Uterus (tissue), 4 donors: ENCODE measurements around the gene CPSF4L. TPM values are rescaled to one million over a fixed set of nuclear protein-coding genes. Genes with fewer than 3 reads are reported as not detected.

Source experiments
- DNase-seq, 2 donors: peaks; one replicate each; pipeline ENCODE4 v3.0.0-alpha.2; 2019 to 2020
- H3K27ac ChIP-seq, 2 donors: fragments of 200-600 bp; sonication (generic); 1 replicate in 1 of 2; 2 replicates in 1 of 2; pipeline ENCODE4 v1.5.1; 2016 to 2018
- H3K27me3 ChIP-seq, 2 donors: fragments of 200-600 bp; sonication (generic); one replicate each; pipeline ENCODE4 v1.5.1; 2018 to 2019; ENCODE audit warnings: control low read depth in 1 of 2
- H3K36me3 ChIP-seq, 2 donors: fragments of 200-600 bp; sonication (generic); one replicate each; pipeline ENCODE4 v1.5.1; 2019; ENCODE audit warnings: control low read depth in 1 of 2
- H3K4me1 ChIP-seq, 2 donors: fragments of 200-600 bp; sonication (generic); one replicate each; pipeline ENCODE4 v1.5.1; 2018 to 2019; ENCODE audit warnings: control low read depth in 1 of 2
- H3K4me3 ChIP-seq, 2 donors: fragments of 200-600 bp; sonication (generic); 1 replicate in 1 of 2; 2 replicates in 1 of 2; pipeline ENCODE4 v1.5.1; 2018 to 2019; ENCODE audit warnings: mild to moderate bottlenecking in 1 of 2
- H3K9me3 ChIP-seq, 2 donors: fragments of 200-600 bp; sonication (generic); one replicate each; pipeline ENCODE4 v1.5.1; 2019; ENCODE audit warnings: control low read depth in 1 of 2
- POLR2A ChIP-seq, 2 donors: fragments of 450-650 bp; IDR thresholded peaks; one replicate each; pipeline ENCODE4 v1.6.1; 2016; ENCODE audit warnings: antibody characterized with exemption in 2 of 2, mild to moderate bottlenecking in 1 of 2, moderate library complexity in 1 of 2
- intact Hi-C: fragments of 100-400 bp; cut with DNase I; formaldehyde crosslinking; loops from one replicate; pipeline ENCODE4 v1.15.1; 2023; ENCODE audit warnings: low total_unique reads
- total RNA-seq, 4 donors: library from RNA; depleted of rRNA in 3 of 4; stranded (reverse); fragments of >200 nt in 3 of 4; gene quantifications; one replicate each; pipeline versions ENCODE4 v1.1.0 to v1.2.4, GENCODE V29; 2014 to 2023
- TF ChIP-seq, protein P1 (sequence below), 4 experiments: fragments of 200-600 bp in 2 of 4; fragments of 450-650 bp in 2 of 4; sonication (generic) in 2 of 4; IDR thresholded peaks; one replicate each; pipeline ENCODE4 v1.5.1; 2016 to 2019; ENCODE audit warnings: antibody characterized with exemption in 4 of 4, mild to moderate bottlenecking in 2 of 4, moderate library complexity in 1 of 4
- donor health status: DM: yes; HTN: yes; CAD: no.

The CPSF4L gene
- total RNA-seq, 4 donors from 2014 or later, result 0.34 TPM; not detected in 3

DNA sequence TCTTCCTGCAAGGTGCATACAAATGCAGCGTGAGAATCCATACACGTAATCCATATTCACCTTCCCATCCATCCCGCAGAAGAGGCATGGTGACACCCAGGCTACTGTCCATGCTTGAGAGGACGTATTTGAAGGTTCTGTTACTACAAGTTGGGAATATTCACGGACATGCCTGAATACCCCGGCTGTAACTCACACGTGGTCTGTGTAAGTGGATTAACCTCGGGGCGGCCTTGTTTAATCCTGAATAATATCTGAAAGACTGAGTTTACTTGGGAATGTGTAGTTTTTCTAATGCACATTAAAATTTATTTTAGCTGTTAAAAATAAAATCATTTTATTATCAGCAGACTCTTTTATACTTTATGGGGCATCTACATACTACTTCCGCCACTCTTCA lies 13.1 kb downstream of the CPSF4L start:
- Histone ChIP-seq H3K27ac (no peak overlapping the region), H3K4me3 (no peak overlapping the region), H3K9me3 (no peaks in the 10 kb centered on the region), H3K4me1 (no peaks in the 10 kb centered on the region), H3K36me3 (no peaks in the 10 kb centered on the region), H3K27me3 (no peaks in the 10 kb centered on the region)
- intact Hi-C loops, result no loop called here
- no peak for DNase-seq
- TF ChIP-seq, protein P1, sequence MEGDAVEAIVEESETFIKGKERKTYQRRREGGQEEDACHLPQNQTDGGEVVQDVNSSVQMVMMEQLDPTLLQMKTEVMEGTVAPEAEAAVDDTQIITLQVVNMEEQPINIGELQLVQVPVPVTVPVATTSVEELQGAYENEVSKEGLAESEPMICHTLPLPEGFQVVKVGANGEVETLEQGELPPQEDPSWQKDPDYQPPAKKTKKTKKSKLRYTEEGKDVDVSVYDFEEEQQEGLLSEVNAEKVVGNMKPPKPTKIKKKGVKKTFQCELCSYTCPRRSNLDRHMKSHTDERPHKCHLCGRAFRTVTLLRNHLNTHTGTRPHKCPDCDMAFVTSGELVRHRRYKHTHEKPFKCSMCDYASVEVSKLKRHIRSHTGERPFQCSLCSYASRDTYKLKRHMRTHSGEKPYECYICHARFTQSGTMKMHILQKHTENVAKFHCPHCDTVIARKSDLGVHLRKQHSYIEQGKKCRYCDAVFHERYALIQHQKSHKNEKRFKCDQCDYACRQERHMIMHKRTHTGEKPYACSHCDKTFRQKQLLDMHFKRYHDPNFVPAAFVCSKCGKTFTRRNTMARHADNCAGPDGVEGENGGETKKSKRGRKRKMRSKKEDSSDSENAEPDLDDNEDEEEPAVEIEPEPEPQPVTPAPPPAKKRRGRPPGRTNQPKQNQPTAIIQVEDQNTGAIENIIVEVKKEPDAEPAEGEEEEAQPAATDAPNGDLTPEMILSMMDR (IDR thresholded peaks at IDR 0.05), result no peak
- no peak for TF ChIP-seq POLR2A (IDR thresholded peaks at IDR 0.05)

DNA sequence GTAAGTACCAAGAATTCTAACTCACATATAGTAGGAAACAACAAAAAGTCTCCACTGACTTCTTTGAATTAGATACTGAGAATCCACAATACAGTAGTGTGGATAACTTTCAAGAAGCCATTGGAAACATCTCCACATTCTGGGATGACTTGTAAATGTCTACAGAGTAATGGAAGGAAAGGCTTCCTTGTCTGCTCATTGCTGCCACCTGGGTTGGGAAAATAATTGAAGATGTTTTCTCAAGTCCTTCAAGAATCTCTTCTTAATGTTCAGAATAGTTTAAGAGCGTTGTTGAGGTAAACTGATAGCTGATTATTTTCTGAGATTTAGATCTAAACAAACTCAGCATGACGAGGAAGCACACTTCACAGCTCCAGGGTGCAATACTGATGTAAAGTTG lies 14.0 kb downstream of the CPSF4L start:
- no peaks in the 10 kb centered on the region for H3K27me3 ChIP-seq
- intact Hi-C loops, result no loop called here
- H3K9me3 ChIP-seq, result no peaks in the 10 kb centered on the region
- no peaks in the 10 kb centered on the region for H3K36me3 ChIP-seq
- H3K27ac ChIP-seq, result no peak overlapping the region
- no peaks in the 10 kb centered on the region for H3K4me1 ChIP-seq
- TF ChIP-seq, protein P1 (IDR thresholded peaks at IDR 0.05), result no peak
- TF ChIP-seq POLR2A (IDR thresholded peaks at IDR 0.05), result no peak
- H3K4me3 ChIP-seq, result no peak overlapping the region
- DNase-seq, result no peak

DNA sequence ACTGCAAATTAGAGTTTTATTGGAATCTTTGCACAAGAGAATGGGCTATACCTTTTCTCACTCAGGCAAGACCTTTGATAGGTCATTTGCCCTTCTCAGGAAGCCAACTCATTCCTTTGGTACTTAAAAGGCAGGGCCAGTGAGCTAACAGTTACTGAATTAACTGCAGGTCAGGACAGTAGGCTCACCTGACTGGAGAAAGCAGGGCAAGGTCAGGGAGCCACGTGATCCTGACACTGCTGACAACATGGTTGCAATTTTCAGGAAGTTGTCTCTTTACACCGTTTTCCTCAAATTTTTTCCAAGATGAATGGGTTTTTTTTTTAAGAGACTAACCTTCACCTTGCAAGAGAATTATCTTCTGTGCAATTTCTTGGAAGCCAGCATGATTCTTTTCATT lies 21.1 kb downstream of the CPSF4L start:
- DNase-seq, result no peak
- TF ChIP-seq, protein P1 (IDR thresholded peaks at IDR 0.05), result no peak
- TF ChIP-seq POLR2A (IDR thresholded peaks at IDR 0.05), result no peak
- Histone ChIP-seq H3K36me3 (no peaks in the 10 kb centered on the region), H3K9me3 (no peaks in the 10 kb centered on the region), H3K4me1 (no peaks in the 10 kb centered on the region), H3K27me3 (no peaks in the 10 kb centered on the region), H3K4me3 (no peak overlapping the region), H3K27ac (no peak overlapping the region)
- intact Hi-C loops, result no loop called here

DNA sequence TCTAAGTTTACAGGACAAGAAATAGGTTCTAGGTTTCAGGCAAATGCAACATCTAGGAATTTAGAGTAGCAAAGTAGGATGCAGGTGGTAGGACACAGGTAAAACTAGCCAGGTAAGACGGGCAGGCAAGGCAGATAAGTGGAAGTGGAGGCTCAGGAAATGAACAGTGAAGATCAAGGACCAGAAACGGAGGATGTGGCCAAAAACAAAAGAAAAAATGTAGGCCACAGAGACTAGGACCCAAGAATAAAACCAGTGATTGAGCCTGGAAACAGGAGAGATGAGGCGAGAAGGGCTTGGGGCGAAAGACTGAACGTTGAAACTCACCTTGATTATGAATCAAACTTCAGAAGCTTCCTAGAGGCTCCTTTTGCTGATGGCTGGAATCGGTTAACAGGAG lies 24.0 kb downstream of the CPSF4L start:
- Histone ChIP-seq H3K4me1 (no peaks in the 10 kb centered on the region), H3K36me3 (no peaks in the 10 kb centered on the region), H3K4me3 (no peak overlapping the region), H3K27me3 (no peaks in the 10 kb centered on the region), H3K9me3 (no peaks in the 10 kb centered on the region), H3K27ac (no peak overlapping the region)
- TF ChIP-seq, protein P1 (IDR thresholded peaks at IDR 0.05), result no peak
- intact Hi-C loops, result no loop called here
- DNase-seq, result no peak

DNA sequence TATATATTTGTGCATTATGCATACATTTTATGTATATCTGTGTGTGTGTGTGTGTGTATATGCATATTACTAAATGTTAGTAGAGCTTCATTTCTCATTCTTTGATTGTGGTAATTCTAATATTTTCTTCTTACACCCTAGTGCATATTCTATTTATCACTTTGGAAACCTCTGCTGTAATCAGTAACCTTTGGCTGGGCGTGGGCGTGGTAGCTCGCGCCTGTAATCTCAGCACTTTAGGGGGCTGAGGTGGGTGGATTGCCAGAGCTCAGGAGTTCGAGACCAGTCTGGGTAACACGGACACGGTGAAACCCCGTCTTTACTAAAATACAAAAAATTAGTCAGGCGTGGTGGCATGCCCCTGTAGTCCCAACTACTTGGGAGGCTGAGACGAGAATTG lies 26.9 kb downstream of the CPSF4L start:
- intact Hi-C loops, result no loop called here
- Histone ChIP-seq H3K4me3 (no peak overlapping the region), H3K36me3 (no peaks in the 10 kb centered on the region), H3K4me1 (no peaks in the 10 kb centered on the region), H3K9me3 (no peaks in the 10 kb centered on the region), H3K27me3 (no peaks in the 10 kb centered on the region), H3K27ac (no peak overlapping the region)
- no peak for DNase-seq
- TF ChIP-seq POLR2A (IDR thresholded peaks at IDR 0.05), result no peak
- TF ChIP-seq, protein P1 (IDR thresholded peaks at IDR 0.05), result no peak
